ENCODE data around the gene CCBE1. TPM values are rescaled to one million over a fixed set of nuclear protein-coding genes. Genes with fewer than 3 reads are reported as not detected.

CCBE1 gene
- polyA plus RNA-seq, 1 of the 3 experiments (the other 2 are of a cell fraction), result 5.0 TPM

GRCh38 chr18:59719544-59720181, 22.4 kb upstream of the CCBE1 start:
- Histone ChIP-seq H3K9ac (peak overlapping the region; percentile 61), H3K4me3 (ENCODE audit: low read depth in 2 of 2, low read length in 1 of 2) (no peak overlapping the region), H3K4me2 (peak overlapping the region; percentile 2; the same call in 1 of the 2 replicates), H3K27me3 (ENCODE audit: insufficient read depth) (no peaks in the 10 kb centered on the region), H3F3A (replicated peaks; ENCODE audit: insufficient read depth) (peaks cover 62% of the 10 kb centered on the region), H2AFZ (ENCODE audit: low read depth) (no peak overlapping the region), H3K27ac (ENCODE audit: low read depth in 2 of 2, low read length in 1 of 2) (peak overlapping the region; percentile 90 to 94; a peak in 3 of 4 replicates), H3K9me2 (no peaks in the 10 kb centered on the region), H3K4me1 (ENCODE audit: control insufficient read depth in 1 of 2, insufficient read depth in 2 of 2, low read depth in 1 of 2, low read length in 1 of 2) (peaks cover 23 to 46% of the 10 kb centered on the region in 2 experiments), H4K20me1 (ENCODE audit: insufficient read depth) (no peaks in the 10 kb centered on the region), H3K36me3 (replicated peaks in 1 of 2; ENCODE audit: control insufficient read depth in 1 of 2, insufficient read depth in 2 of 2, low read length in 1 of 2) (no peaks in the 10 kb centered on the region), H3K79me2 (ENCODE audit: insufficient read depth) (no peaks in the 10 kb centered on the region), H3K9me3 (no peaks in the 10 kb centered on the region)
- CTCF ChIA-PET, result interaction anchor here (0.6 kb wide), 1 partner anchor 218 kb away, joined by 4 read pairs; no protein-coding TSS in a partner anchor
- WGBS (ENCODE audit: low lambda C conversion rate), result 38% methylated on average over 3 of the region's 3 CpGs
- POLR2A ChIA-PET, result no interaction called here
- no peak for DNase-seq
- TF ChIP-seq CTCF (IDR thresholded peaks at IDR 0.05) (no peak), USF1 (IDR thresholded peaks at IDR 0.05; ENCODE audit: borderline replicate concordance, low read depth) (no peak), MAX (IDR thresholded peaks at IDR 0.05; ENCODE audit: low read depth) (peak; percentile 62), GATA2 (CRISPR knock-in tag; IDR thresholded peaks at IDR 0.05) (no peak), RFX5 (IDR thresholded peaks at IDR 0.05; ENCODE audit: low read length) (no peak), FOXM1 (IDR thresholded peaks at IDR 0.05; ENCODE audit: low read depth) (no peak), FOXJ3 (CRISPR knock-in tag; IDR thresholded peaks at IDR 0.05) (no peak), MXI1 (IDR thresholded peaks at IDR 0.05; ENCODE audit: low read depth, low read length) (no peak), JUND (IDR thresholded peaks at IDR 0.05) (peak; percentile 64), ZBTB33 (IDR thresholded peaks at IDR 0.05; ENCODE audit: borderline replicate concordance, low read depth) (0 out of 2 replicates have a peak, but pooled peaks have one; percentile 21), GABPA (IDR thresholded peaks at IDR 0.05; ENCODE audit: low read depth) (no peak), RXRA (IDR thresholded peaks at IDR 0.05; ENCODE audit: borderline replicate concordance, low read depth) (peak; percentile 52; the same call in 1 of the 2 replicates), POLR2AphosphoS5 (IDR thresholded peaks at IDR 0.05; ENCODE audit: low read depth, low read length) (peak; percentile 23; the same call in 1 of the 2 replicates), NRF1 (IDR thresholded peaks at IDR 0.05; ENCODE audit: low read depth, low read length) (no peak), FOSL2 (IDR thresholded peaks at IDR 0.05; ENCODE audit: borderline replicate concordance, low read depth) (peak; percentile 54), NFIC (IDR thresholded peaks at IDR 0.05; ENCODE audit: borderline replicate concordance) (peak; percentile 63), CHD2 (IDR thresholded peaks at IDR 0.05; ENCODE audit: low read length, partially characterized antibody) (no peak), MEF2A (IDR thresholded peaks at IDR 0.05; ENCODE audit: borderline replicate concordance, low read depth) (peak; percentile 59; the same call in 1 of the 2 replicates), TAF1 (IDR thresholded peaks at IDR 0.05; ENCODE audit: borderline replicate concordance, low read depth, low read length) (no peak), USF2 (IDR thresholded peaks at IDR 0.05; ENCODE audit: borderline replicate concordance, low read depth, low read length) (no peak), EZH2phosphoT487 (IDR thresholded peaks at IDR 0.05; ENCODE audit: borderline replicate concordance, low read depth) (no peak), YY1 (IDR thresholded peaks at IDR 0.05; ENCODE audit: low read depth) (no peak), RCOR1 (IDR thresholded peaks at IDR 0.05; ENCODE audit: low read length) (no peak), TCF12 (IDR thresholded peaks at IDR 0.05) (peak; percentile 84), SIN3A (IDR thresholded peaks at IDR 0.05; ENCODE audit: borderline replicate concordance, low read depth, low read length) (no peak)
